ENCODE measurements around the gene TBX1. TPM values are rescaled to one million over a fixed set of nuclear protein-coding genes. Genes with fewer than 3 reads are reported as not detected.

Gene TBX1
- total RNA-seq, 5 donors from 2014 or later (not counting 1 experiment from before 2014, with no cell fraction given) = 0.20 TPM; not detected in 4

Other genes with a start within 250 kb of the TBX1 start
- gene CLDN5, start 236.4 kb upstream of the TBX1 start, total RNA-seq = under 1 TPM in 4 of 5 donors, not detected in 1; 0.36 to 0.98 (median 0.85) TPM
- 1 to 10 TPM in 3 of 5 donors, under 1 TPM in 2; 0.33 to 3.2 (median 1.2) TPM for gene SEPTIN5, start 46.3 kb upstream of the TBX1 start, total RNA-seq
- gene GP1BB, start 37.2 kb upstream of the TBX1 start, total RNA-seq = 1 to 10 TPM in 1 of 5 donors, under 1 TPM in 4; 0.19 to 2.1 (median 0.36) TPM
- gene GNB1L, start 94.1 kb downstream of the TBX1 start, total RNA-seq = 10 to 100 TPM in 3 of 5 donors, 1 to 10 TPM in 2; 4.8 to 13.7 (median 12.9) TPM
- gene RTL10, start 94.1 kb downstream of the TBX1 start, total RNA-seq = 10 to 100 TPM; 21.1 to 35.1 (median 28.5) TPM
- 10 to 100 TPM; 30.6 to 53.1 (median 50.5) TPM for gene COMT, start 181.0 kb downstream of the TBX1 start, total RNA-seq
- 10 to 100 TPM; 26.5 to 47.4 (median 28.7) TPM for gene TXNRD2, start 181.0 kb downstream of the TBX1 start, total RNA-seq